ENCODE measurements around the gene UBE2R2.

DNA sequence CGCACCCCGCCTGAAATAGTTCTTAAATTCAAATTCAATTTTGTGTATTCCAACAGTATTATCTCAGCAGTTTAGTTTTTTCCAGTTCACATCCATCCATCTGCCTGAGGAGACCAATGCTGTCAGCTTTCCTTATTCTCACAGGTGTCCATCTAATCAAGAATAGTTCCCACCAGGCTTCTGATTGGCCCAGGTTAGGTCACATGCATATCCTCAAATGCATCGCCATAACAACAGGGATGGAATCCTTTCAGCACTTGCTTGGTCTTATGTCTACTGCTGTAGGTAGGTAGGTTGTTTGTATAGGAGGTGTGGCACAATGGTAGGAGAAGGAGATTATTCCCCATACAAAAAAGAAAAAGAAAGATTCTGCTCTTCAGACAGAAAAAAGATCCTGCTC lies 91.2 kb downstream of the UBE2R2 start:
- TF ChIP-seq, protein P1, sequence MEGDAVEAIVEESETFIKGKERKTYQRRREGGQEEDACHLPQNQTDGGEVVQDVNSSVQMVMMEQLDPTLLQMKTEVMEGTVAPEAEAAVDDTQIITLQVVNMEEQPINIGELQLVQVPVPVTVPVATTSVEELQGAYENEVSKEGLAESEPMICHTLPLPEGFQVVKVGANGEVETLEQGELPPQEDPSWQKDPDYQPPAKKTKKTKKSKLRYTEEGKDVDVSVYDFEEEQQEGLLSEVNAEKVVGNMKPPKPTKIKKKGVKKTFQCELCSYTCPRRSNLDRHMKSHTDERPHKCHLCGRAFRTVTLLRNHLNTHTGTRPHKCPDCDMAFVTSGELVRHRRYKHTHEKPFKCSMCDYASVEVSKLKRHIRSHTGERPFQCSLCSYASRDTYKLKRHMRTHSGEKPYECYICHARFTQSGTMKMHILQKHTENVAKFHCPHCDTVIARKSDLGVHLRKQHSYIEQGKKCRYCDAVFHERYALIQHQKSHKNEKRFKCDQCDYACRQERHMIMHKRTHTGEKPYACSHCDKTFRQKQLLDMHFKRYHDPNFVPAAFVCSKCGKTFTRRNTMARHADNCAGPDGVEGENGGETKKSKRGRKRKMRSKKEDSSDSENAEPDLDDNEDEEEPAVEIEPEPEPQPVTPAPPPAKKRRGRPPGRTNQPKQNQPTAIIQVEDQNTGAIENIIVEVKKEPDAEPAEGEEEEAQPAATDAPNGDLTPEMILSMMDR (IDR thresholded peaks at IDR 0.05) = no peak
- TF ChIP-seq EP300 (IDR thresholded peaks at IDR 0.05) (no peak), POLR2A (IDR thresholded peaks at IDR 0.05) (no peak), POLR2AphosphoS5 (IDR thresholded peaks at IDR 0.05) (no peak)

Data from upper lobe of left lung (tissue), 4 donors.